Activated CD4-positive, alpha-beta memory T cell treated with anti-CD3 and anti-CD28 coated beads, Interleukin-2, amount 10 ng/mL, durations not matched to agents 7 days and 5 days (primary cell): ENCODE results near the gene FOCAD. TPM values are rescaled to one million over a fixed set of nuclear protein-coding genes. Genes with fewer than 3 reads are reported as not detected.

Experiments used
- CTCF ChIA-PET: fragments of 350-600 bp; sonication (Branson Sonifier 250); formaldehyde crosslinking; loops from one replicate; lab custom pipeline; 2021; ENCODE audit warnings: antibody characterized with exemption, inconsistent platforms; lab: Charles Lee
- POLR2A ChIA-PET: fragments of 350-600 bp; sonication (Branson Sonifier 250); formaldehyde crosslinking; loops from one replicate; lab custom pipeline; 2021; ENCODE audit warnings: antibody characterized with exemption; lab: Charles Lee
- DNase-seq: peaks from one replicate; pipeline ENCODE4 v3.0.0-alpha.2; 2020
- H3K27ac Mint-ChIP-seq: one replicate; pipeline ENCODE4 v1.8.0; 2021; ENCODE audit warnings: mild to moderate bottlenecking, mixed read lengths
- H3K27me3 Mint-ChIP-seq: one replicate; pipeline ENCODE4 v1.8.0; 2021; ENCODE audit warnings: mixed read lengths
- H3K36me3 Mint-ChIP-seq: one replicate; pipeline ENCODE4 v1.8.0; 2021; ENCODE audit warnings: low read depth, mixed read lengths
- H3K4me1 Mint-ChIP-seq: one replicate; pipeline ENCODE4 v1.8.0; 2021; ENCODE audit warnings: mixed read lengths
- H3K4me3 Mint-ChIP-seq: one replicate; pipeline ENCODE4 v1.8.0; 2021; ENCODE audit warnings: mild to moderate bottlenecking, mixed read lengths
- H3K9me3 Mint-ChIP-seq: one replicate; pipeline ENCODE4 v1.8.0; 2021; ENCODE audit warnings: mixed read lengths
- total RNA-seq, 2 experiments: library from RNA; stranded (reverse); gene quantifications; one replicate each; pipeline ENCODE4 v1.2.3, GENCODE V29; 2021

The FOCAD gene
- total RNA-seq, 2 experiments from 2014 or later: 26.3 to 30.7 TPM

- Mint-ChIP-seq H3K36me3 (peaks cover 63% of the 10 kb centered on the region), H3K27me3 (no peaks in the 10 kb centered on the region), H3K27ac (no peak overlapping the region), H3K4me1 (peaks cover 28% of the 10 kb centered on the region), H3K9me3 (peaks cover 4% of the 10 kb centered on the region), H3K4me3 (no peak overlapping the region)
- CTCF ChIA-PET: interaction anchor here (1.0 kb wide), 1 partner anchor 60 kb away, joined by 3 read pairs; no protein-coding TSS in a partner anchor
- DNase-seq: no peak
- POLR2A ChIA-PET: no interaction called here
These were observed 317.5 kb downstream of the FOCAD start for GRCh38 chr9:21001581-21001980.

GRCh38 chr9:21002040-21002439, 318.0 kb downstream of the FOCAD start:
- Mint-ChIP-seq H3K27ac (no peak overlapping the region), H3K4me3 (no peak overlapping the region), H3K4me1 (peaks cover 24% of the 10 kb centered on the region), H3K36me3 (peaks cover 64% of the 10 kb centered on the region), H3K9me3 (peaks cover 4% of the 10 kb centered on the region), H3K27me3 (no peaks in the 10 kb centered on the region)
- POLR2A ChIA-PET: no interaction called here
- CTCF ChIA-PET: interaction anchor here (1.0 kb wide), 1 partner anchor 61 kb away, joined by 3 read pairs; no protein-coding TSS in a partner anchor
- DNase-seq: no peak

GRCh38 chr9:21015129-21015815, 331.2 kb downstream of the FOCAD start:
- ChIA-PET CTCF (no interaction called here), POLR2A (no interaction called here)
- Mint-ChIP-seq H3K36me3 (peaks cover 79% of the 10 kb centered on the region), H3K4me3 (no peak overlapping the region), H3K27ac (no peak overlapping the region), H3K4me1 (no peaks in the 10 kb centered on the region), H3K9me3 (no peaks in the 10 kb centered on the region), H3K27me3 (no peaks in the 10 kb centered on the region)
- no peak for DNase-seq

- Mint-ChIP-seq H3K9me3 (no peaks in the 10 kb centered on the region), H3K4me1 (no peaks in the 10 kb centered on the region), H3K27me3 (no peaks in the 10 kb centered on the region), H3K36me3 (peaks cover 78% of the 10 kb centered on the region), H3K27ac (no peak overlapping the region), H3K4me3 (no peak overlapping the region)
- POLR2A ChIA-PET: no interaction called here
- CTCF ChIA-PET: no interaction called here
- DNase-seq: no peak
These were observed 331.9 kb downstream of the FOCAD start for GRCh38 chr9:21015995-21016394.

- CTCF ChIA-PET: interaction anchor here (1.6 kb wide), 1 partner anchor 13 kb away, joined by 4 read pairs; no protein-coding TSS in a partner anchor
These were observed 332.8 kb downstream of the FOCAD start for GRCh38 chr9:21016701-21017491.

GRCh38 chr9:21018177-21018576, 334.1 kb downstream of the FOCAD start:
- Mint-ChIP-seq H3K27ac (no peak overlapping the region), H3K36me3 (peaks cover 79% of the 10 kb centered on the region), H3K4me3 (no peak overlapping the region), H3K27me3 (no peaks in the 10 kb centered on the region), H3K4me1 (peaks cover 2% of the 10 kb centered on the region), H3K9me3 (peaks cover 2% of the 10 kb centered on the region)
- DNase-seq: no peak
- POLR2A ChIA-PET: interaction anchor here (1.6 kb wide), 1 partner anchor 13 kb away, joined by 4 read pairs; no protein-coding TSS in a partner anchor
- CTCF ChIA-PET: interaction anchor here (1.1 to 1.6 kb wide), 2 partner anchors 12 to 93 kb away, joined by 3 to 4 read pairs; no protein-coding TSS in a partner anchor

More at GRCh38 chr9:21016701-21017491, 332.8 kb downstream of the FOCAD start:
- H3K36me3 Mint-ChIP-seq: peaks cover 79% of the 10 kb centered on the region
- DNase-seq: no peak
- no peak overlapping the region for H3K27ac Mint-ChIP-seq
- POLR2A ChIA-PET: no interaction called here
- no peaks in the 10 kb centered on the region for H3K27me3 Mint-ChIP-seq
- H3K4me3 Mint-ChIP-seq: no peak overlapping the region
- no peaks in the 10 kb centered on the region for H3K9me3 Mint-ChIP-seq
- H3K4me1 Mint-ChIP-seq: no peaks in the 10 kb centered on the region

- Mint-ChIP-seq H3K36me3 (peaks cover 72% of the 10 kb centered on the region), H3K27me3 (no peaks in the 10 kb centered on the region), H3K9me3 (peaks cover 2% of the 10 kb centered on the region), H3K4me1 (peaks cover 14% of the 10 kb centered on the region), H3K4me3 (no peak overlapping the region), H3K27ac (no peak overlapping the region)
- POLR2A ChIA-PET: no interaction called here
- DNase-seq: no peak
- CTCF ChIA-PET: no interaction called here
These were observed 339.8 kb downstream of the FOCAD start for GRCh38 chr9:21023861-21024260.

GRCh38 chr9:21027295-21027694, 343.2 kb downstream of the FOCAD start:
- POLR2A ChIA-PET: no interaction called here
- no peak overlapping the region for H3K27ac Mint-ChIP-seq
- H3K9me3 Mint-ChIP-seq: peaks cover 2% of the 10 kb centered on the region
- DNase-seq: no peak
- no peaks in the 10 kb centered on the region for H3K27me3 Mint-ChIP-seq
- CTCF ChIA-PET: interaction anchor here (1.2 kb wide), 1 partner anchor 83 kb away, joined by 6 read pairs; no protein-coding TSS in a partner anchor
- H3K4me1 Mint-ChIP-seq: peaks cover 22% of the 10 kb centered on the region
- peaks cover 48% of the 10 kb centered on the region for H3K36me3 Mint-ChIP-seq
- no peak overlapping the region for H3K4me3 Mint-ChIP-seq

- ChIA-PET POLR2A (no interaction called here), CTCF (no interaction called here)
- DNase-seq: no peak
- Mint-ChIP-seq H3K4me3 (no peak overlapping the region), H3K27ac (peak overlapping the region; percentile 16), H3K4me1 (peaks cover 30% of the 10 kb centered on the region), H3K27me3 (no peaks in the 10 kb centered on the region), H3K9me3 (peaks cover 3% of the 10 kb centered on the region), H3K36me3 (peaks cover 52% of the 10 kb centered on the region)
These were observed 344.4 kb downstream of the FOCAD start for GRCh38 chr9:21028466-21028865.

- CTCF ChIA-PET: interaction anchor here (0.8 to 1.7 kb wide), 3 partner anchors 12 to 82 kb away, joined by 3 to 4 read pairs (median 3); no protein-coding TSS in a partner anchor
- no peaks in the 10 kb centered on the region for H3K27me3 Mint-ChIP-seq
- H3K36me3 Mint-ChIP-seq: peaks cover 48% of the 10 kb centered on the region
- H3K4me3 Mint-ChIP-seq: no peak overlapping the region
- DNase-seq: no peak
- peaks cover 3% of the 10 kb centered on the region for H3K9me3 Mint-ChIP-seq
- peaks cover 25% of the 10 kb centered on the region for H3K4me1 Mint-ChIP-seq
- no peak overlapping the region for H3K27ac Mint-ChIP-seq
- POLR2A ChIA-PET: interaction anchor here (1.6 to 1.8 kb wide), 3 partner anchors 11 to 81 kb away, joined by 5 to 7 read pairs (median 6); no protein-coding TSS in a partner anchor
These were observed 345.6 kb downstream of the FOCAD start for GRCh38 chr9:21029661-21030060.

GRCh38 chr9:21030389-21031035, 346.5 kb downstream of the FOCAD start:
- H3K27me3 Mint-ChIP-seq: no peaks in the 10 kb centered on the region
- no peak overlapping the region for H3K27ac Mint-ChIP-seq
- ChIA-PET POLR2A (interaction anchor here (0.8 to 2.8 kb wide), 23 partner anchors 10 to 710 kb away, joined by 3 to 25 read pairs (median 5); partner anchors contain the start of genes FOCAD, KLHL9 and MLLT3), CTCF (interaction anchor here (0.6 to 1.7 kb wide), 8 partner anchors 13 to 1852 kb away, joined by 3 to 4 read pairs (median 3); no protein-coding TSS in a partner anchor)
- peaks cover 25% of the 10 kb centered on the region for H3K4me1 Mint-ChIP-seq
- peak; percentile 27 for DNase-seq
- H3K36me3 Mint-ChIP-seq: peaks cover 45% of the 10 kb centered on the region
- no peak overlapping the region for H3K4me3 Mint-ChIP-seq
- peaks cover 3% of the 10 kb centered on the region for H3K9me3 Mint-ChIP-seq

GRCh38 chr9:21031091-21031807, 347.2 kb downstream of the FOCAD start, which contains the start of gene HACD4:
Gene HACD4, minus strand, starts transcription at chr9:21031640. Its CDS starts 50 bp downstream, at chr9:21031590.
- POLR2A ChIA-PET: interaction anchor here (0.6 to 2.8 kb wide), 26 partner anchors 9 to 711 kb away, joined by 3 to 25 read pairs (median 4); partner anchors contain the start of genes FOCAD, KLHL9 and MLLT3
- peaks cover 25% of the 10 kb centered on the region for H3K4me1 Mint-ChIP-seq
- H3K9me3 Mint-ChIP-seq: peaks cover 3% of the 10 kb centered on the region
- DNase-seq: peak; percentile 79
- H3K4me3 Mint-ChIP-seq: peak within 1 kb of the TSS; percentile 47
- CTCF ChIA-PET: interaction anchor here (0.6 to 1.6 kb wide), 5 partner anchors 44 to 1070 kb away, joined by 3 read pairs; no protein-coding TSS in a partner anchor
- peak within 1 kb of the TSS; percentile 78 for H3K27ac Mint-ChIP-seq
- no peaks in the 10 kb centered on the region for H3K27me3 Mint-ChIP-seq
- peaks cover 38% of the 10 kb centered on the region for H3K36me3 Mint-ChIP-seq
